Skeletal muscle satellite cell (primary cell): ENCODE data around the gene MYH11.

ENCODE experiments used
- H3K27me3 ChIP-seq: 2 replicates; pipeline ENCODE4 v1.7.0; 2013; ENCODE audit warnings: low read length; ENCODE audit not compliant: control insufficient read depth, insufficient read depth
- H3K36me3 ChIP-seq: 2 replicates; pipeline ENCODE4 v1.7.0; 2013; ENCODE audit warnings: mild to moderate bottlenecking, control low read depth, low read length; ENCODE audit not compliant: insufficient read depth
- H3K4me1 ChIP-seq: 2 replicates; pipeline ENCODE4 v1.7.0; 2013; ENCODE audit warnings: low read length; ENCODE audit not compliant: control insufficient read depth, insufficient read depth
- H3K4me2 ChIP-seq: 2 replicates; pipeline ENCODE4 v1.7.0; 2013; ENCODE audit warnings: mild to moderate bottlenecking, low read length
- H3K4me3 ChIP-seq: 2 replicates; pipeline ENCODE4 v1.7.0; 2013; ENCODE audit warnings: low read length
- H3K9ac ChIP-seq: 2 replicates; pipeline ENCODE4 v1.7.0; 2013; ENCODE audit warnings: mild to moderate bottlenecking, low read depth, low read length, moderate library complexity
- H3K9me3 ChIP-seq: replicated peaks from 2 replicates; pipeline ENCODE4 v1.7.0; 2013; ENCODE audit warnings: mild to moderate bottlenecking, control low read depth, low read length

Gene MYH11

DNA sequence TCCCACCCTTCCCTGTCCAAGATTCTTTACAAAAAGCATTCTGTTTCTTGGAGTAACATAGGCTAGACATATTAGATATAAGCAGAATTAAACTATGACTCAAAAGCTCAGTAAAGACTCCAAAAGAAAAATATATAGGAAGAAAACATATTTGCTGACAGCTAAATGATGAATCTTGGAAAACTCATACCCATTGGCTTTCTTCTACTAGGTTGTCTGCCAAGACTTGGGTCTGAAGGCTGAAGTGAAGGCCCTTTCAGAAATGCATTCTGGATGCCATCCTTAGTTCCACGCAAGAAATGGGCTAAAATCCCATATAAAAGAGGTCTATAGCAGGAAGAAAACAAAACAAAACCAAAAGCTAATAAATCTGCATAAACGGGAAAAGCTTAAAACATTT lies 16.5 kb upstream of the MYH11 start:
- Histone ChIP-seq H3K27me3 (no peaks in the 10 kb centered on the region), H3K4me2 (no peak overlapping the region), H3K4me3 (no peak overlapping the region), H3K36me3 (peaks cover 41% of the 10 kb centered on the region), H3K4me1 (no peaks in the 10 kb centered on the region), H3K9me3 (no peaks in the 10 kb centered on the region), H3K9ac (no peak overlapping the region)

- Histone ChIP-seq H3K36me3 (peaks cover 62% of the 10 kb centered on the region), H3K4me3 (no peak overlapping the region), H3K9ac (no peak overlapping the region), H3K9me3 (no peaks in the 10 kb centered on the region), H3K4me1 (no peaks in the 10 kb centered on the region), H3K27me3 (no peaks in the 10 kb centered on the region), H3K4me2 (no peak overlapping the region)
These were observed 13.2 kb upstream of the MYH11 start for GRCh38 chr16:15870011-15870410.

GRCh38 chr16:15866451-15866850 lies 9.6 kb upstream of the MYH11 start:
- Histone ChIP-seq H3K9ac (no peak overlapping the region), H3K27me3 (no peaks in the 10 kb centered on the region), H3K4me1 (no peaks in the 10 kb centered on the region), H3K4me3 (no peak overlapping the region), H3K9me3 (no peaks in the 10 kb centered on the region), H3K4me2 (no peak overlapping the region), H3K36me3 (peaks cover 52% of the 10 kb centered on the region)

DNA sequence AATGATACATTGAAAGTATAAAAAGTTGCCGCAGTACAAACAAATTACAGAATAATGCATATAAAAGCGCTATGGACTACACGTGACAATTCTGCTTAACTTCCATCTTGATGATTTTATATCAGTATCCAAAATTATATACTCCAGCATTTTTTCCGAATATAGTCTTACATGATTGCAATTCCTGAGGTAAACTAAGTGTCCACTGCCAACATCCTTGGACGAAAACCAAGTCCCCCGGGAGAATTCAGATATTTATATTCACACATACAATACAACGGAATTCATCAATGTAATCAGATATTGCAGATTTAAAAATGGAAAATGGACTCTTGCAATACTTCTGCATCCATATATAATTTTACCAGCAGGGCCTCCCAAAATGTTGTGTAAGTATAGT lies 8.9 kb upstream of the MYH11 start:
- no peaks in the 10 kb centered on the region for H3K9me3 ChIP-seq
- no peak overlapping the region for H3K9ac ChIP-seq
- no peak overlapping the region for H3K4me3 ChIP-seq
- no peaks in the 10 kb centered on the region for H3K27me3 ChIP-seq
- no peaks in the 10 kb centered on the region for H3K4me1 ChIP-seq
- peaks cover 50% of the 10 kb centered on the region for H3K36me3 ChIP-seq
- no peak overlapping the region for H3K4me2 ChIP-seq

- Histone ChIP-seq H3K9me3 (no peaks in the 10 kb centered on the region), H3K36me3 (peaks cover 45% of the 10 kb centered on the region), H3K4me1 (no peaks in the 10 kb centered on the region), H3K4me3 (no peak overlapping the region), H3K9ac (no peak overlapping the region), H3K27me3 (no peaks in the 10 kb centered on the region), H3K4me2 (no peak overlapping the region)
These were observed 8.1 kb upstream of the MYH11 start for GRCh38 chr16:15864939-15865338.

DNA sequence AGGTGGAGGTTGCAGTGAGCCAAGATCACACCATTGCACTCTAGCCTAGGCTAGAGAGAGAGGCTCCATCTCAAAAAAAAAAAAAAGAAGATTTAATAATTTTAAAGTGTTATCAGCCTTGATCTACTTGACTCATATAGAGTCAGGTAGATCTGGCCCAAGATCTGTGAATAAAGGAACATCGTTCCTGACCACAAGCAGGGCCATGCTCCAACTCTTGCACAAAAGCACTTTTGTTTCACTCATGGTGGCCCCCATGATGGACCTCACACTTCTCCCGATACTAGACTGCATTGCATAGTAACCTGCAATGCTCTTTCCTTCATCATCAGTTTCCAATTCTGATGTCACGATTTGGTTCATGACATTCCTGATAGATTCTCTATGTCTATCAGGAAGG lies 5.2 kb upstream of the MYH11 start:
- Histone ChIP-seq H3K9me3 (no peaks in the 10 kb centered on the region), H3K4me2 (no peak overlapping the region), H3K4me3 (no peak overlapping the region), H3K27me3 (peaks cover 23% of the 10 kb centered on the region), H3K36me3 (peaks cover 19% of the 10 kb centered on the region), H3K9ac (no peak overlapping the region), H3K4me1 (no peaks in the 10 kb centered on the region)

- Histone ChIP-seq H3K4me1 (no peaks in the 10 kb centered on the region), H3K4me2 (no peak overlapping the region), H3K9me3 (no peaks in the 10 kb centered on the region), H3K36me3 (no peaks in the 10 kb centered on the region), H3K9ac (no peak overlapping the region), H3K27me3 (peaks cover 52% of the 10 kb centered on the region), H3K4me3 (no peak overlapping the region)
These were observed 2.3 kb upstream of the MYH11 start for GRCh38 chr16:15858921-15859668.

- H3K9ac ChIP-seq, result peak overlapping the region; percentile 33
- peak overlapping the region; percentile 72 for H3K4me2 ChIP-seq
- H3K27me3 ChIP-seq, result peaks cover 63% of the 10 kb centered on the region
These were observed 1.1 kb upstream of the MYH11 start for GRCh38 chr16:15857724-15858560.

GRCh38 chr16:15856182-15856581 lies 646 bp downstream of the MYH11 start:
- H3K9me3 ChIP-seq, result no peaks in the 10 kb centered on the region
- no peak overlapping the region for H3K9ac ChIP-seq
- peaks cover 75% of the 10 kb centered on the region for H3K27me3 ChIP-seq
- H3K4me2 ChIP-seq, result no peak overlapping the region
- H3K36me3 ChIP-seq, result no peaks in the 10 kb centered on the region
- H3K4me3 ChIP-seq, result no peak overlapping the region
- H3K4me1 ChIP-seq, result no peaks in the 10 kb centered on the region

More at GRCh38 chr16:15857724-15858560, 1.1 kb upstream of the MYH11 start:
- H3K9me3 ChIP-seq, result no peaks in the 10 kb centered on the region
- peak overlapping the region; percentile 62 for H3K4me3 ChIP-seq
- H3K36me3 ChIP-seq, result no peaks in the 10 kb centered on the region
- H3K4me1 ChIP-seq, result no peaks in the 10 kb centered on the region

- Histone ChIP-seq H3K9ac (no peak overlapping the region), H3K4me2 (no peak overlapping the region), H3K9me3 (no peaks in the 10 kb centered on the region), H3K36me3 (no peaks in the 10 kb centered on the region), H3K4me3 (no peak overlapping the region), H3K27me3 (peaks cover 78% of the 10 kb centered on the region), H3K4me1 (no peaks in the 10 kb centered on the region)
These were observed 1.2 kb downstream of the MYH11 start for GRCh38 chr16:15855704-15856003.

GRCh38 chr16:15854906-15855703 lies 1.7 kb downstream of the MYH11 start:
- H3K9me3 ChIP-seq, result no peaks in the 10 kb centered on the region
- H3K4me2 ChIP-seq, result no peak overlapping the region
- no peak overlapping the region for H3K9ac ChIP-seq
- no peaks in the 10 kb centered on the region for H3K4me1 ChIP-seq
- no peak overlapping the region for H3K4me3 ChIP-seq
- H3K36me3 ChIP-seq, result no peaks in the 10 kb centered on the region
- peaks cover 78% of the 10 kb centered on the region for H3K27me3 ChIP-seq
